Measurements from ENCODE around the gene RSL1D1.
"Not testable (repeated sequence)": the region's sequence is repeated elsewhere in the genome, so short reads cannot be mapped to it uniquely, and the experiment has no call there.

RSL1D1 gene

DNA sequence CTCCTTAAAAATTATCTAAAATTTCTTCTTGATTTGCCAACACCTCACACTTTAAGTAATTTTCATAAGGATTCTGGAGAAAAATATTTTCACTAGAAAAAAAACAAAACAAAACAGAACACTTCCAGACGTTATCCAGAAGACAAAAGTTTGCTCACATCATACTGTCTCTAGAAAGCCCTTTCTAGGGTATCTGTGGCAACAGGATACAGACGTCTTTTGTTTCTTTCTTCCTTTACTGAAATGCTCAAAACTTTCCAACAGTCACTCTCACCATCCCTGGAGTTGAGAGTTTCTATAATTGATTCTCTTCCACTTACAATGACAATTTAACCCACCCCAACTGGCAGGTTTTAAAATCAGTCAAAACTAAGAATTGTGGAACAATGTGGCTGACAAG lies 56.9 kb downstream of the RSL1D1 start:
- no peak overlapping the region for H3K4me3 ChIP-seq (ENCODE audit: low read depth, low read length)
- DNase-seq (ENCODE audit: low read depth, low spot score), result no peak
- TF ChIP-seq, protein P1, sequence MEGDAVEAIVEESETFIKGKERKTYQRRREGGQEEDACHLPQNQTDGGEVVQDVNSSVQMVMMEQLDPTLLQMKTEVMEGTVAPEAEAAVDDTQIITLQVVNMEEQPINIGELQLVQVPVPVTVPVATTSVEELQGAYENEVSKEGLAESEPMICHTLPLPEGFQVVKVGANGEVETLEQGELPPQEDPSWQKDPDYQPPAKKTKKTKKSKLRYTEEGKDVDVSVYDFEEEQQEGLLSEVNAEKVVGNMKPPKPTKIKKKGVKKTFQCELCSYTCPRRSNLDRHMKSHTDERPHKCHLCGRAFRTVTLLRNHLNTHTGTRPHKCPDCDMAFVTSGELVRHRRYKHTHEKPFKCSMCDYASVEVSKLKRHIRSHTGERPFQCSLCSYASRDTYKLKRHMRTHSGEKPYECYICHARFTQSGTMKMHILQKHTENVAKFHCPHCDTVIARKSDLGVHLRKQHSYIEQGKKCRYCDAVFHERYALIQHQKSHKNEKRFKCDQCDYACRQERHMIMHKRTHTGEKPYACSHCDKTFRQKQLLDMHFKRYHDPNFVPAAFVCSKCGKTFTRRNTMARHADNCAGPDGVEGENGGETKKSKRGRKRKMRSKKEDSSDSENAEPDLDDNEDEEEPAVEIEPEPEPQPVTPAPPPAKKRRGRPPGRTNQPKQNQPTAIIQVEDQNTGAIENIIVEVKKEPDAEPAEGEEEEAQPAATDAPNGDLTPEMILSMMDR (IDR thresholded peaks at IDR 0.05; ENCODE audit: insufficient read depth, low read length, missing control alignments), result no peak
- ChIA-PET POLR2A (no interaction called here), CTCF (interaction anchor here (1.2 to 5.5 kb wide), 4 partner anchors 10 to 398 kb away, joined by 3 to 77 read pairs (median 16); no protein-coding TSS in a partner anchor)

DNA sequence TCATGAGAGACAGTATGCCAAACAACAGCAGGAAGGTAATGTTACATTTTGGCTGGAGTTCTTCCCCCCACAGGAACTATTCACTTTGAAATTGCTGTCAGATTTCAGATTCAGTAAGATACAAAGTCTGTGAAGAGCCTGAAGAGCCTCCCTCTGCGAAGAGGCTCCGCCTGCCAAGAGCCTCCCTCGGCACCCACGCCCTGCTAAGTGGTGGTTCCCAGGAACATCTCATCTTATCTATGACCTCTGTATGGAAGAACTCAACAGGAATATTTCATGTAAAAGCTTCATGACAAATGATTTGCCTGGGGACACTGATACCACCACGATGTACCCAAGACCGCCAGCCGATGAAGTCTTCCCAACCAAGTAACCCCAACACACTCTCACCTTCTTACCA lies 57.5 kb downstream of the RSL1D1 start:
- ChIA-PET POLR2A (interaction anchor here (0.6 kb wide), 2 partner anchors 11 to 364 kb away, joined by 3 read pairs; no protein-coding TSS in a partner anchor), CTCF (interaction anchor here (1.2 to 1.3 kb wide), 2 partner anchors 11 to 398 kb away, joined by 3 to 4 read pairs; no protein-coding TSS in a partner anchor)
- DNase-seq (ENCODE audit: low read depth, low spot score), result no peak
- TF ChIP-seq, protein P1 (IDR thresholded peaks at IDR 0.05; ENCODE audit: insufficient read depth, low read length, missing control alignments), result no peak
- no peak overlapping the region for H3K4me3 ChIP-seq (ENCODE audit: low read depth, low read length)

DNA sequence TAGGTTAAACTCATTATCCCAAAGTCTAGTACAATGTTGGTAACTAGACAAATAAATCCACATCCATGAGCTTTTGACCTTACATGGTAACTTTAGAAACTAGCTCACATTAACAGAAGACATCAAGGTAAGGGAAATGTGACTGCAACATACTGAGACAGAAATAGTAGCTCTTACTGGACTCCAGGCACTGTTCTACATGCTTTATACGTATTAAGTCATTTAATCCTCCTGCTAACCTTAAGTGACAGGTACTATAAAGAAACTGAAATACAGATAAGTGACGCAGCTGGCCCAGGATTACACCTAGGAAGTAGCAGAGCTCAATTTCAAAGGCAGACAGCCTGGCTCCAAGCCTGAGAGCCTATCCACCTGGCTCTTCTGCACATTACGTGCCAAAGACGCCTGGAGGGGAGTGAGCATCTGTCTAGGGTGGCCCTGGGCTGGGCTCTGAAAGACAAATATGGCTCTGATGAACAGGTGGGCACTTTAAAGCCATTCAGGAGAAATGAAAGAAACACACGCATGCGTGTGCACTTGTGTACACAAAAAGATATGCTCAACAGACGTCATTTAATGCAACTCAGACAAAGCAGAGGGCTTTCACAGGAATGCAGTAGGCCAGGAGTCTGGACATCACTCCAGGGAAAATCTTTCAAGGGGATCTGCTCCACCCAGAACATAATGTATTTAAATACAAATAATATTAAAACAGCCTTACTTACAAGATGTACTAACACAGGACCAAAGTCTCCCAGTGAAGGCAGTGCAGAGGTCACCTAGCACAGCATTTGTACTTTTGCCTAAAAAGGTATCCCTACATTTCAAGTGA lies 58.7 kb downstream of the RSL1D1 start:
- no peak overlapping the region for H3K4me3 ChIP-seq (ENCODE audit: low read depth, low read length)
- ChIA-PET POLR2A (no interaction called here), CTCF (no interaction called here)
- TF ChIP-seq, protein P1 (IDR thresholded peaks at IDR 0.05; ENCODE audit: insufficient read depth, low read length, missing control alignments), result no peak
- no peak for DNase-seq (ENCODE audit: low read depth, low spot score)

DNA sequence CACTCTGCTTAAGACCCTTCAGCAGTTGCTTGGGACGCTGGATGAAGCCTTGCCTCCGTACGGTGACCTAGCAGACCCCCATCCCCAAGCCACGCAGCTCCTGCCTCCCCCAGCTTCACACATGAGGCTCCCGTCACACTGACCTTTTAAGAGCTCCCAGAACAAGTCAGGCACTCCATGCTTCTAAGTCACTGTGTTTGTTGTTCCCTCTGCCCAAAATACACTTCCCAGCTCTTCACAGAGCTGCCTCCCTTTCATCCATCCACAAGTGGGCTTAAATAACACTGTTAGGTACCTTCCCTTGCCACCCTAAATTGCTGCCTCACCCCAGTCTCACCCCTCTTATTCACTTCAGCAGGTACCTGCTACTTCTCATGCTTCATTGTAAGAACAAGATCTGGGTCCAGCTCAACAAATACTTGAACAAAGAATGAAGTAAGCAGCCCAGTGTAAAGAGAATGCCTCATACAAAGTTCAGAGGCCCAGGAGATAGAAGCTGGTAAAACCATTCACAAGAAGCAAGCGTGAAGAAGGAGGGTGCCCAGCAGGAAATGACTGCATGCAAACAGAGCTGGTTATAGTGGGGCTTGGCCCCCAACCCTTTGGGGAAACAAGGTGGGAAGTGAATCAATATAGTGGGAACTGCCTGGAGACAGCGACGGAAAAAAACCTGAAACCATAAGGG lies 60.1 kb downstream of the RSL1D1 start:
- H3K4me3 ChIP-seq (ENCODE audit: low read depth, low read length), result no peak overlapping the region
- POLR2A ChIA-PET, result interaction anchor here (0.6 kb wide), 1 partner anchor 93 kb away, joined by 3 read pairs; no protein-coding TSS in a partner anchor
- CTCF ChIA-PET, result interaction anchor here (1.0 kb wide), 1 partner anchor 11 kb away, joined by 3 read pairs; no protein-coding TSS in a partner anchor
- TF ChIP-seq, protein P1 (IDR thresholded peaks at IDR 0.05; ENCODE audit: insufficient read depth, low read length, missing control alignments), result no peak
- DNase-seq (ENCODE audit: low read depth, low spot score), result no peak

DNA sequence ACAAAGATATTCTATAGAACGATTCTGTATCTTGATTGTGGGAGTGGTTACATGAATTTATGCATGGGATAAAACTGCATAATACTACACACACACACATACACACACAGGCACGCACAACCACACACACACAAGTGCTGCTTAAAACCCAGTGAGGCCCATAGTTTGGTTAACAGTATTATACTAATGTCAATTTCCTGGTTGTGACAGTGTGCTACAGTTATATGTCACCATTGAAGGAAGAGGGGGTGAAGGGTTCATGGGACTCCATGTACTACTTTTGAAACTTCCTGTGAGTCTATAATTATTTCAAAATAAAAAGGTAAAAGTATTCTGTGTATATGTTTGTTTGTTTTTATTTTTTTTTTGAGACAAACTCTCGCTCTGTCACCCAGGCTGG lies 62.4 kb downstream of the RSL1D1 start:
- POLR2A ChIA-PET, result no interaction called here
- H3K4me3 ChIP-seq (ENCODE audit: low read depth, low read length), result no peak overlapping the region
- TF ChIP-seq, protein P1 (IDR thresholded peaks at IDR 0.05; ENCODE audit: insufficient read depth, low read length, missing control alignments), result no peak
- DNase-seq (ENCODE audit: low read depth, low spot score), result no peak
- CTCF ChIA-PET, result no interaction called here

DNA sequence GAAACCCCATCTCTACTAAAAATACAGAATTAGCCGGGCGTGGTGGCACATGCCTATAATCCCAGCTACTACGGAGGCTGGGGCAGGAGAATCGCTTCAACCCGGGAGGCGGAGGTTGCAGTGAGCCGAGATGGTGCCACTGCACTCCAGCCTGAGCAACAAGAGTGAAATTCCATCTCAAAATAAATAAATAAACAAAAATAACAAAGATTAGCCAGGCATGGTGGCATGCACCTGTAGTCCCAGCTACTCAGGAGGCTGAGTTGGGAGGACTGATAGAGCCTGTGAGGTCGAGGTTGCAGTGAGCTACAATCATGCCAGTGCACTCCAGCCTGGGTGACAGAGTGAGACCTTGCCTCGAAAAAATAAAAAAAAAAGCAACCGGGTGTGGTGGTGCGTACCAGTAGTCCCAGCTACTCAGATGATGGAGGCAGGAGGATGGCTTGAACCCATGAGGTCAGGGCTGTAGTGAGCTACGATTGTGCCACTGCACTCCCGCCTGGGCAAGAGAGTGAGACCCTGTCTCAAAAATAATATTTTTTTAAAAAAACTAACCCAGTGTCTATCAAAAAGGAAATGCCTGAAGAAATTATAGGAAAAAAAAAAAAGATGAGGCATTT lies 66.3 kb downstream of the RSL1D1 start:
- CTCF ChIA-PET, result interaction anchor here (1.6 to 8.3 kb wide), 2 partner anchors 12 to 13 kb away, joined by 3 to 77 read pairs; partner anchors contain the start of gene ZC3H7A
- H3K4me3 ChIP-seq (ENCODE audit: low read depth, low read length); DNase-seq (ENCODE audit: low read depth, low spot score): not testable (repeated sequence)
- POLR2A ChIA-PET, result interaction anchor here (1.7 kb wide), 1 partner anchor 13 kb away, joined by 8 read pairs; the partner anchor contains the start of gene ZC3H7A

DNA sequence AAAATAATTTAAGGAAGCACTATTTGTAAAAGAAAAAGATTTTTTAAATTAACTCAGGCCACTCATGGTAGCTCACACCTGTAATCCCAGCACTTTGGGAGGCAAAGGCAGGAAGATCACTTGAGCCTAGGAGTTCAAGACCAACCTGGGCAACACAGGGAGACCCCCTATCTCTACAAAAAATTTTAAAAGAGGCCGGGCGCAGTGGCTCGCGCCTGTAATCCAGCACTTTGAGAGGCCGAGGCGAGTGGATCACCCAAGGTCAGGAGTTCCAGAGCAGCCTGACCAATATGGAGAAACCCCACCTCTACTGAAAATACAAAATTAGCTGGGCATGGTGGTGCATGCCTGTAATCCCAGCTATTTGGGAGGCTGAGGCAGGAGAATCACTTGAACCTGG lies 67.0 kb downstream of the RSL1D1 start:
- ChIA-PET POLR2A (interaction anchor here (0.7 to 0.9 kb wide), 2 partner anchors 42 to 228 kb away, joined by 3 read pairs; partner anchors contain the start of gene TXNDC11), CTCF (interaction anchor here (1.6 to 8.3 kb wide), 2 partner anchors 12 to 13 kb away, joined by 3 to 77 read pairs; partner anchors contain the start of gene ZC3H7A)
- not testable (repeated sequence) for H3K4me3 ChIP-seq (ENCODE audit: low read depth, low read length); DNase-seq (ENCODE audit: low read depth, low spot score)

Data from AG04449 (cell line).